Right lobe of liver (tissue), 4 donors: Measurements from ENCODE around the gene EVL.

ENCODE experiments used
- POLR2A ChIP-seq: fragments of 450-650 bp; IDR thresholded peaks from one replicate; pipeline ENCODE4 v1.6.1; 2017; ENCODE audit warnings: antibody characterized with exemption, mild to moderate bottlenecking
- TF ChIP-seq, protein P1 (sequence below), 4 donors: fragments of 200-600 bp in 3 of 4; fragments of 450-650 bp in 1 of 4; IDR thresholded peaks; one replicate each; pipeline versions ENCODE4 v1.5.1 to v1.8.0; 2016 to 2022; ENCODE audit warnings: antibody characterized with exemption in 4 of 4, mild to moderate bottlenecking in 2 of 4
- donor health status: DM: no; HTN: no; CAD: no.
- donor health status: DM: no; HTN: no; CAD: no.
- donor health status: DM: no; HTN: yes; CAD: no.

DNA sequence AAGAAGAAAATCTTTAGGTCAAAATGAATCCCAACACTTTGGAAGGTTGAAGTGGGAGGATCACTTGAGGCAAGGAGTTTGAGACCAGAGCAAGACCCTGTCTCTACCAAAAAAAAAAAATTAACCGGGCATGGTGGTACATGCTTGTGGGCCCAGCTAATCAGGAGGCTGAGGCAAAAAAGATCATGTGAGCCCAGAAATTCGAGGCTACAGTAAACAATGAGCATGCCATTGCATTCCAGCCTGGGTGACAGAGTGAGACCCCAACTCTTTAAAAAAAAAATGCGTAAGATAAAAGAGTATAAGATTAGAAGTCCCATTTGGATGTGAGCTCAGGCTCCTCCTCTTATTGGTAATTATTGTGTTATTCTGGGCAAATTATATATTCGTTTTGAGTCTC is 30.8 kb upstream of the EVL start:
- TF ChIP-seq, protein P1, sequence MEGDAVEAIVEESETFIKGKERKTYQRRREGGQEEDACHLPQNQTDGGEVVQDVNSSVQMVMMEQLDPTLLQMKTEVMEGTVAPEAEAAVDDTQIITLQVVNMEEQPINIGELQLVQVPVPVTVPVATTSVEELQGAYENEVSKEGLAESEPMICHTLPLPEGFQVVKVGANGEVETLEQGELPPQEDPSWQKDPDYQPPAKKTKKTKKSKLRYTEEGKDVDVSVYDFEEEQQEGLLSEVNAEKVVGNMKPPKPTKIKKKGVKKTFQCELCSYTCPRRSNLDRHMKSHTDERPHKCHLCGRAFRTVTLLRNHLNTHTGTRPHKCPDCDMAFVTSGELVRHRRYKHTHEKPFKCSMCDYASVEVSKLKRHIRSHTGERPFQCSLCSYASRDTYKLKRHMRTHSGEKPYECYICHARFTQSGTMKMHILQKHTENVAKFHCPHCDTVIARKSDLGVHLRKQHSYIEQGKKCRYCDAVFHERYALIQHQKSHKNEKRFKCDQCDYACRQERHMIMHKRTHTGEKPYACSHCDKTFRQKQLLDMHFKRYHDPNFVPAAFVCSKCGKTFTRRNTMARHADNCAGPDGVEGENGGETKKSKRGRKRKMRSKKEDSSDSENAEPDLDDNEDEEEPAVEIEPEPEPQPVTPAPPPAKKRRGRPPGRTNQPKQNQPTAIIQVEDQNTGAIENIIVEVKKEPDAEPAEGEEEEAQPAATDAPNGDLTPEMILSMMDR (IDR thresholded peaks at IDR 0.05) = no peak
- no peak for TF ChIP-seq POLR2A
